Measurements from ENCODE around the gene CLCF1.

The CLCF1 gene

DNA sequence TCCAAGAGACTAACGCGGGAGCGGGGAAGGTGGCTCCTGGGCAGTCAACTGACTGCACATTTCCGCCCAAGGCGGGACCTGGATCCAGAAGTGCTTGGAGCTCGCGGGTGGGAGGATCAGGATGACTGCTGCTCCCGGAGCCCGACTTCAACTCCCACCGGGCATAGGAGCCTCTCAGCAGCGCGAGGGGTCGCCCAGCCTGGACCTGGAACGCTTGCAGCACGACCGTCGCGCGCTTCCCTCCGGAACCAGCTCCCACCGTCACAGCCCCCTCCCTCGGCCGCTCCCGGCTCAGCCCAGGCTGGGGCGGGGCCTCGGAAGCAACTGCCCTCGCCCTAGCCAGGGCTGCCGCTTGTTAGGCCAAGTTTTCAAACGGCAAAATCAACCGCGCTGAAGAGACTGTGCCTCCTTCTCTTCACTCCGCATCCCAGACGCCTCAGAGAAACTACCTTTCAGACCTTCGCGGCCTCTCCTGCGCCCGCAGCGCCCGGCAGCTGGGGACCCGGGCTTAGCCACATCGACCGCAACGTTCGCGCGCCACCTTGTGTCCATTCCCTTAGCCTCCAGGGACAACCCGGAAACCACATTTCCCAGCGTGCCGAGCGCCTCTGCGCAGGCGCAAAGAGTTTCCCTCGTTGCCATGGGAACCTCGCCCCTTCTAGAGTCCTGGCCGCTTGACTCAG lies 56.1 kb downstream of the CLCF1 start:
- peak overlapping the region; percentile 77 for H3K4me3 ChIP-seq (ENCODE audit: low read depth, low read length)
- TF ChIP-seq, protein P1, sequence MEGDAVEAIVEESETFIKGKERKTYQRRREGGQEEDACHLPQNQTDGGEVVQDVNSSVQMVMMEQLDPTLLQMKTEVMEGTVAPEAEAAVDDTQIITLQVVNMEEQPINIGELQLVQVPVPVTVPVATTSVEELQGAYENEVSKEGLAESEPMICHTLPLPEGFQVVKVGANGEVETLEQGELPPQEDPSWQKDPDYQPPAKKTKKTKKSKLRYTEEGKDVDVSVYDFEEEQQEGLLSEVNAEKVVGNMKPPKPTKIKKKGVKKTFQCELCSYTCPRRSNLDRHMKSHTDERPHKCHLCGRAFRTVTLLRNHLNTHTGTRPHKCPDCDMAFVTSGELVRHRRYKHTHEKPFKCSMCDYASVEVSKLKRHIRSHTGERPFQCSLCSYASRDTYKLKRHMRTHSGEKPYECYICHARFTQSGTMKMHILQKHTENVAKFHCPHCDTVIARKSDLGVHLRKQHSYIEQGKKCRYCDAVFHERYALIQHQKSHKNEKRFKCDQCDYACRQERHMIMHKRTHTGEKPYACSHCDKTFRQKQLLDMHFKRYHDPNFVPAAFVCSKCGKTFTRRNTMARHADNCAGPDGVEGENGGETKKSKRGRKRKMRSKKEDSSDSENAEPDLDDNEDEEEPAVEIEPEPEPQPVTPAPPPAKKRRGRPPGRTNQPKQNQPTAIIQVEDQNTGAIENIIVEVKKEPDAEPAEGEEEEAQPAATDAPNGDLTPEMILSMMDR (IDR thresholded peaks at IDR 0.05; ENCODE audit: low read depth, low read length) = peak; percentile 84

GRCh38 chr11:67316882-67317204 lies 56.6 kb downstream of the CLCF1 start:
- TF ChIP-seq, protein P1 (IDR thresholded peaks at IDR 0.05; ENCODE audit: low read depth, low read length) = no peak

DNA sequence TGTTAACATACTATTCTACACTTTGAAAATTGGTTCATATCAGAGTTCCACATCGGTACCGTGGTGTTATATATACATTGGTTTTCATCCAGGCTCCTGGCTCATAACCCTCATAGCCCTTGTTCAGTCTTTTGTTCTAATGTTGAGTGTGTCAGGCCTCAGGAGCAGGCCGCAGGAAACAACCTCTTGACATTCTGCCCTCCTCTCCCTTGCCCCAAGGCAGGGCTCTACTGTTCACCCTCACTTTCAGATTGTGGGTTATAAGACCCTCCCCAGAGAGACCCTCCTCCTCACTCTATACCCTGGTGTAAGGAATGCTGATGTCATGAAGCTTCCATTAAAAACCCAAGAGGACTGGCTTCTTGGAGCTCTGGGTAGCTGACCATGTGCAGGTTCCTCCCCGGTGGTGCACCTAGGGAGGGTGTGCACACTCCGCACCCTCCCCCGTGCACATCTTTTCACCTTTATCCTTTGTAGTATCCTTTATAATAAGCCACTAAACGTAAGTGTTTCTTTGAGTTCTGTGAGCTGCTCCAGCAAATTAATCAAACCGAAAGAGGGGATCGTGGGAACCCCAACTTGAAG lies 58.0 kb downstream of the CLCF1 start:
- no peak overlapping the region for H3K4me3 ChIP-seq (ENCODE audit: low read depth, low read length)
- TF ChIP-seq, protein P1 (IDR thresholded peaks at IDR 0.05; ENCODE audit: low read depth, low read length) = no peak

More at GRCh38 chr11:67316882-67317204, 56.6 kb downstream of the CLCF1 start:
- peak overlapping the region; percentile 77 for H3K4me3 ChIP-seq (ENCODE audit: low read depth, low read length)

DNA sequence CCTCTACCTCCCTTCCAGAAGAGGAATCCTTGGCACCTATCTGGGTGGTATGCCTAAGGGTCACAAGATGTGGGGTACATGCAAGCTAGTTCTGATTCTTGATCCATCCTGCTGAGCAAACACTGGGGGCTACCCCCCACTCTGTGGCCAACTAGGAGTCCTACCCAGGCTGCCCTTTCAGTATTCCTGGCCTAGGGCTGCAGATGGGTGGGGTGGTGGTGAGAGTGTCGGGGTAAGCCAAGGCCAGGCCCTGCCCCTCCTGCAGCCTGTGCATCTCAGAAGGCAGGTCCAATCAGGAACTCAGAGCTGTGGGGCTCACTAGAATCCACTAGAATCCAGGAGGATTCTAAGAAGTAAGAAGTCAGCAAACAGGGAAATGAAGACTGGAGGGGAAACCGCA lies 59.2 kb downstream of the CLCF1 start:
- TF ChIP-seq, protein P1 (IDR thresholded peaks at IDR 0.05; ENCODE audit: low read depth, low read length) = no peak
- no peak overlapping the region for H3K4me3 ChIP-seq (ENCODE audit: low read depth, low read length)

Data from WI38 (cell line).